Activated CD8-positive, alpha-beta memory T cell treated with anti-CD3 and anti-CD28 coated beads for 24 hours (primary cell): ENCODE measurements around the gene GPHN.

Experiments used
- DNase-seq: peaks from one replicate; pipeline ENCODE4 v3.0.0-alpha.2; 2020

Gene GPHN

DNA sequence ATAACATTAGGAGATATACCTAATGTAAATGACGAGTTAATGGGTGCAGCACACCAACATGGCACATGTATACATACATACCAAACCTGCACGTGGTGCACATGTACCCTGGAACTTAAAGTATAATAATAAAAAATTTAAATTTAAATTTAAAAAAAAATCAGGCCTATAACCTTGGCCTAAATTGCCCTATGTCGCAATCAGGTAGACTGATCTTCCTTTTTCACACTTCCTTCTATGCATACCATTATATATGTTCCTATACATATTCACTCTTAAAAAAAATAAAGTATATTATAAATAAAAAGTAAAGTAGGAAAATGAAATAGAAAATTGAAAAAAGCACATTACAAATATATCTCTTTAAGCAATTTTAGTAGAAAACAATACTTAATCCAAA is 563.6 kb downstream of the GPHN start:
- DNase-seq, result no peak

DNA sequence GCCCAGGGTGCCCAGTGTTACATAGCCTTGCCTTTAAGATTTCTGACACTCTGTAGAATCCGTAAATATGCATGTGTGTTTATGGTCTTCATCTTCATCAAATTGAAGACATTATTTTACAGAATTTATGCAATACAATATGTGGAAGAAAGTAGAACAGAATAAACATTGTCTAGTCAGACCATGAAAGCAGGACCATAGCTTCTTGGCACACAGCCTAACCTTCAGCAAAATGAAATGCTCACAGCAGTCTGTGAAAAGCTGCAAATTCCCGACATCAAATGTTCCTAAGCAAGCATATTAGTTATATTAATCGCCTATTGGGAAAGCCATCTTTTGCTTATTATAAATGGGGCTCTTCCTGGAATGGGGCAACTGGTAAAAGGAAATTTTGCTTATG is 570.0 kb downstream of the GPHN start:
- no peak for DNase-seq

DNA sequence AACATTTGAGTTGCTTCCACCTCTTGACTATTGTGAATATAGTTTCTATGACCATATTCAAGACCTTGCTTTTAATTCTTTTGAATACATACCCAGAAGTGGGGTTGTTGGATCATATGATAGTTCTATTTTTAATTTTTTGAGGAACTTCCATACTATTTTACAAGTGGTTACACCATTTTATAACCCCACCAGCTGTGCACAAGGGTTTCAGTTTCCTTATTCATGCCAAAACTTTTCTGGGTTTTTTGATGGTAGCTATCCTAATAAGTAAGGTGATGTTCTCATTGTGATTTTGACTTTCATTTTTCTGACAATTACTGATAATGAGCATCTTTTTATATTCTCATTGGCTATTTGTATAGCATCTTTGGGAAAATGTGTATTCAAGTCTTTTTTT is 571.9 kb downstream of the GPHN start:
- no peak for DNase-seq

DNA sequence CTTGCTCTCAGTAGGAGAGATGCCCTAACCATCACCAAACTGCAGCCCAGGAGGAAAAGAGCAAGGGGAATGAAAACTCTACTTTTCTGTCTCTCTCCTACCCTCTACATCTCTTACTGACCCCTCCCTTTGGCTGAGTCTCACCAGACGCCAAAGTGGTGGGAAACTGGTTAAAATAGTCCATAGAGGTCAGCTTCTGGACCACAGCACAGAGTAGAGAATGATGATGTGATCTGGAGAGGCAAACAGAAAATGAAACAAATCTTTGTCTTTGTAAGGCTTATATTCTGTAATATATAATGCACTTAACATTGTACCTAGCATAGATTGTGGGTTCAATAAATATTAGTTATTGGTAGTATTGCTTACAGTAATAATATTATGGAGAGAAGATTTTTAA is 600.3 kb downstream of the GPHN start:
- no peak for DNase-seq

DNA sequence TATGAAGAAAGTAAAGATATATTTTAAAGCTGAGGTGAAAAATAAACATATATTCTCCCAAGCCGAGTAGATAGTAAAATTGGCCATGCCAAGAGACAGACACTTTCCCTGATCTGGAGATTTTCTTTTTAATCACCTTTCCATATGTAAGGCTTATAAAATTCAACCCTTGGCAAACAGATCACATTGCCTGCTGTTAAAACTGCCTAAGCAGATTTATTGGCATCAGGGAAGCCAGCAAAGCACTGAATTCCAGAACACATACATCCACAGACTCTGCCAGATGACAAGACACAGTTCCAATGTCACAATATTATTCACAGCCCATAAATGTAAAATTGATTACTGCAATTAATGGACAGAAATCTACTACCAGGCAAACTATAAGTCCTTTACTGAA is 603.1 kb downstream of the GPHN start:
- DNase-seq, result no peak

DNA sequence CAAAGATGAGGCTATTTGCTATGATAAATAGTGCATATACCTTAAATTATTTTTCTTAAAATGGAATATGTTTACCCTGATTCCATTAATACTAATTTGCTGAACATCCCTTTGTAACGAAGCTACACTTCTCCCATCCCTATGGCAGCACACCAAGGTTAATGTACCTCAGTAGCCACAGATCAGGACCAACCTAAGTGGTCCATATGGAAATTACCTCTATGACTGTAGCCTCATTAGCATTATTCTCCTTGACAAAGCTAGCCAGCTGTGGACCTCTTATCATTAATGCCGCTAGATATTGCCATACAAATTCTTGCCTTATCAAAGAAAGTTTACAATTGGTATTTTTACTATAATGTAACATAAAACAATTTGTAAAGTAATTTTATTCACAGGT is 604.4 kb downstream of the GPHN start:
- DNase-seq, result no peak

DNA sequence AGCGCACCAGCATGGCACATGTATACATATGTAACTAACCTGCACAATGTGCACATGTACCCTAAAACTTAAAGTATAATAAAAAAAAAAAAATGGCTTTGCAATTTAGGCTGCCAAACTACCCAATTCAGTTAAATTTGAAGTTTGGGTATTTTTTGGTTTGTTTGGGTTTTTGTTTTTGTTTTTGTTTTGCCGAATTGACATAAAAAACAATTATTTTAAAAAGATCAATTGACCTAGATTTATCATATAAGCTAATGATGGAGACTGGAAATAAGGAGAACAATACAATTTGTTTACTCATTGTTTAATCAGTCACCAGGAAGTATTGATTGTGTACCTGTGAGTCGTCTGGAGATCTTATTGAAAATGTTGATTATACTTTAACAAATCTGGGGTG is 619.2 kb downstream of the GPHN start:
- no peak for DNase-seq

DNA sequence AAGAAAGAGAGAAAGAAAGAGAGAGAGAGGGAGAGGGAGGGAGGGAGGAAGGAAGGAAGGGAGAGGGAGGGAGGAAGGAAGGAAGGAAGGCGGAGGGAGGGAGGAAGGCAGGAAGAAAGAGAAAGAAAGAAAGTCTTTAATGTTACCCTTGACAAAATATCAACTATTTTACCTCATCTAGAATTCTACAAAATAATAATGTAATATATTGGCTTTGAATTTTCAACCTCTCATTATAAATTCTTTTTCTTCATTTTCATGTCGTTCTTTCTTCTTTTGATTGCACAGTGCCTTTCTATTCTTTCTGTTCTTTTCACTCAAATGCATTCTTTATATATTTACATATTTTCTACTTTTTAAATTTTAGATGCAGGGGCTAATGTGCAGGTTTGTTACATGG is 621.8 kb downstream of the GPHN start:
- DNase-seq, result no peak

DNA sequence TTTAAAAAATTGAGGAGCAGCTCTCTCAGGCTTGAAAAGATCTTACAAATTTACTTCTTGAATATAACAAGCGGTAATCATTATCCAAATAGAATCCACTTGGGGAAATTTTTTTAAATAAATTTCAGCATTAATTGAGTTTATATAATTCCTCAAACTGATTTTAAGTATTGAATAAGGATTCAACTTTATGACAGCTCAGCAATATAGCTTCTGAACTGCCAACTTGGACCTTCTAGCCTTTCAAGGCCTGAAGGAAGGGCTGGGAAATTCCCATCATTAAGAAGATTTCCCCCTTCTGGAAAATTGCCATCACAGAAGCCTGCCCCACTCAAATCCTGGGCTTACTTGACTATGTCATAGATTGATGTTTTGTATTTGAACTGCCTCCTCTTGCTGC is 623.7 kb downstream of the GPHN start:
- no peak for DNase-seq

DNA sequence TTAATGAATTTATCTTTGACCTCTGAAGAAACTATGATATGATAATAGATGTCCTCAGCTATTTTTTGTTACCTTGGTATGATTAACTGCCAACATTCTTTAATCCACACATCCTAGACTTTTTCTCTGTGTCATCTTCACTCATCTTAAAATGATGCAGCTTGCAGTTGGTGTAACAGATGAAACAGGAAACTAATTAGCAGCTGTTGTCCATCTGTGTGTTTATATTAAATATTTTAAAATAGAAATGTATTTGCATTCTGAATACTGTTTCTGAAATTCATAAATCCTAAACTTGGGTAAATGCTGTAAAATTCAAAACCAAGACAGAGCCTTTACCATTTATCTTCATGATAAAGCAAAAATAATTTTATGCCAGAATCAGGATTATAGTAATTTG is 625.2 kb downstream of the GPHN start:
- no peak for DNase-seq

DNA sequence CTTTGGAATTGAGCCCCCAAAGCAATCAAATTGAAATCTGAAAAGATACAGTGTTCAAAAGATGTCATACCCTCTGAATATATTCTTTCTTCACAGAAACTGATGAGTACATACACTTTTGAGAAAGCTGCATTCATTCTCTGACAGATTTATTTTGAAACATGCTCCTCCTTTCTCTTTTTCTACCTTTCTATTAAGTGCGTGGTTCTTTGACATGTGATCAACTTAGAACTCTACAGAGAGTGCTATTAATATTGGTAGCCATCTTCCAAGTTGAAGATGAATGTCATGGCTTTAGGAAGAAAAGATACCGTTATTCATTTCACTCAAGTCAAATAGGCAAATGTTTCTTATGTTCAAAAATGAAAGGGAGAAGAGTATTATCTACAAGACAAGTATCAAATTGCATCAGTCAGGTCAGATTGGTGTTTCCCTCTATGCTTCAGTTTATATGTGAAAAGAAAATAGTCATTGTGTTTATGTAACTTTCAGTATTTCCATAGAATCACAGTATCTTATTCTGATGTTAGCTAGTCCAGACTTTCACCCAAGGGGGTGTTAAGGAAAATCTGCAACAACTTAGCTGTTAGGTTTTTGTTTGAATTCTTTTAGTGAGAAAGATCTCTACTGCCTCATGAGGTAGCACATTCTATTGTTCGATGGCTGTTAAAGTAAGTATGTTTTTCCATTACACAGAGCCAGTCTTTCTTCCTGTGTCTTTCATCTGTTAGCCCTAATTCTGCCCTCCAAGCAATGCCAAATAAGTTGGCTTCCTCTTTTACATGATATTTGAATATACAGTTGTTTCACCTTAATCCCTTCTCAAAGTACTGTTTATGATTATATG is 625.9 kb downstream of the GPHN start:
- no peak for DNase-seq

DNA sequence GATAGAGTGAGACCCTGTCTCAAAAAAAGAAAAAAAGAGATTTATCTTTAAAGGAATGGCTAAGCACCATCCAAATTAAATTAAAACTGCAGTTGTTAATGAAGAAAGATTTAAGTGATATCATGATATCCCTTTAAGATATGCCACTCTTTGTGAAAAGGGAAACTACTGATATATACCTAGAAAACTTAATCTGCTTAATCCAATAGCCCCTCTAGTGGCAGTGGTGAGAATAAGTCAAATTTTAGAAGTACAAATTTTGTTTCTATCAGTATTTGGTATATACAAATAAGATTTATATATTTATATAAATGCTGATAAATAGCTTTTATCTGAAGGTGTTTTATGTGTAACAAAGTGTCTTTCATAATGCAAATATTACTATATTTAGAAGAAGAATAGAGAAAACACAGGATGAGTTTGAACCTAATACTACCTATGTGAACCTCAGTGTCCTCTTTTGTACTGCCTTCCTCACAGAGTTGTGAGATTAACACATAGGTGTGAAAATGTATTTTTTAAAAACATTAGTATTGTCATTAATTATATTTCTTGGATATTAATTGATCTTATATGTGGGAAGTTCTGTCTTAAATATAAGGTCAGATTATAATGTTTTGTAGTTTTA is 629.9 kb downstream of the GPHN start:
- DNase-seq, result no peak

DNA sequence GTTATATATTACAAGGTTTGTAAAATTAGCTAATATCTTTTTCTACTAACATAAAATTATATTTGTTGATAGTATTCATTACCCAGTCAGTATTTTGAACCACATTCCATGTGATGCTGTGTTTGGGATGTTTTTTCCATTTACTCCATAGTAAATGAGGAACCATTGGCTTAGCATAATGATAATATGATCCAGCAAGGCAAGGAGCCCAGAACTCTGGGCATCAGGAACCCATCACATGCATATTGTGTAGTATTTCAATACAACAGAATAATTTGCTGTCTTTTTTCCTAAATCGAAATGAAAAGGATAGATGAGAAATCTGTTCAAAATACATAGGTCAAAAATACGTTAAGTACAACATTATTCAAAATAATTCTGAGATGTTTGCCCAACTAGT is 632.6 kb downstream of the GPHN start:
- DNase-seq, result no peak

DNA sequence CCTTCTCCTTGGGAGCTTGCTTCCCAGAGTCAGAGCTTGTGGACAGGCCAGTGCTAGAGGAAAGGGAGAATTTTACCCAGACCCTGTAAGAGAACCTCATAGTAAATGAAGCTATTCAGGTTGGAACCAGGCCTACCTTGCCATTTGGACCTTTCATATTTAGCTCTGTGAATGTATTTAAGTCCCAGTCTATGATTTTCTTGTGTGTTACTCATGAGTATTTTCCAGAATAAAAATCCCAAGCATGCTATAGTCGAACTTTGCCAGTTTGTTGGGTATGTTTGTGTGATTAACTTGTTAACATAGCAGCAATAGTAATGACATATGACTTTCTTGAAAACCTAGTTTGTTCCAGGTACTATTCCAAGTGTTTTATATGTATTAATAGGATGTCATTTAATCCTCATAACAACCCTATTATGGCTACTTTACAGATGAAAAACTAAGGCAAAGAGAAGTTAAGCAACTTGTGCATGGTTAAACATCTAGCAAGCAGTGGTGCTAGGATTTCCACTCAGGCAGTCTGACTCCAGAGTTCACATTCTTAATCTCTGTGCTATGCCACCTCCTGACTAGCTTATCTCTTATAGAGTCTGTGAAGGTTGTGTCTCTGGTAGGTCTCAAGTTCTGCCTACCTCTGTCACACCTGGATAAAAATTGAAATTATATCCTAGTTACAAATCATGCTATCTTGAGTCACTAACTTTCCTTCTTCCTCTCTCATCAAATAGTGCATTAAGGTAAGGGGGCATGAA is 633.4 kb downstream of the GPHN start:
- DNase-seq, result no peak

DNA sequence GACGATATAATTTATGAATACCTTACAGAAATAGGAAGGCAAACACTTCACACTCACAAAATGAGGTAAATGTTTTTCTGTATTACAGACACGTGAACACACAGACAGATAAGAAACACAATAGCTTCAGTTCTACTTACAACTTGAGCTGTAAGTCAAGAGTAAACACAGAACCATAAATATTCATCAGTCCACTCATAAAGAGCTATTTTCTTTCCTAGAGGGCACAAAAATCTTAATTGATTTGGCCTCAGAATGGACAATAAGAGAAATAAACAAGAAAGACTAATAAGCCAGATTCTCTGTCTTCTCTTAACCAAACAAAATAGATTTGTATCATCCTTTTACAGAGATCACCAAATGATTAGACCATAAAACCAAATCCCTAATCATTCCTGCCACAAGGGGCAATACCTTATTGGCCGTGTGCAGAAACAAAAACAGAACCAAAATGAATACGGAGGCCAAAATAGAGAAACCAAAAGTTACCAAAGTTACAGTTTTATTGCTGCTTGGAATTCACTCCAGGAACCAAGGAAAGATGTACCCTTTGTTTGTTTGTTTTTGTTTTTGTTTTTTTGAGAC is 643.2 kb downstream of the GPHN start:
- no peak for DNase-seq

DNA sequence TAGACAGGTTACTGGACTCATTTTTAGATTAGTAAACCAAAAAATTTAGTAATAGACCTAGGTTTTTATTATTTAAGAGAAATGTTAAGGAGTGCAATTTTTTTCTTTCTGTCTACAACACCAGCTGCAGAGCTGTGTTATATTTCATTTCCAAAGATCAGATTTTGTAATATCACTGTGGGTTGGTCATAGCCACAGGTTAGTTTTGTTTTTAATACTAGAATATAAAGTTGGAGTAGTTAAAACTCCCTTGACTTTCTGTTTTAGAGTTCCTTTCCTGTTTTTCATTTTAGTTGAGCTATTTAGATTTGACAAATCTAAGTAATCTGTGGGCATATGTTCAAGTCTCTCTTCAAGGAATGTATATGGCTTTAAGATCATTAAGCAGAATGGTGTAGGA is 650.6 kb downstream of the GPHN start:
- DNase-seq, result no peak

DNA sequence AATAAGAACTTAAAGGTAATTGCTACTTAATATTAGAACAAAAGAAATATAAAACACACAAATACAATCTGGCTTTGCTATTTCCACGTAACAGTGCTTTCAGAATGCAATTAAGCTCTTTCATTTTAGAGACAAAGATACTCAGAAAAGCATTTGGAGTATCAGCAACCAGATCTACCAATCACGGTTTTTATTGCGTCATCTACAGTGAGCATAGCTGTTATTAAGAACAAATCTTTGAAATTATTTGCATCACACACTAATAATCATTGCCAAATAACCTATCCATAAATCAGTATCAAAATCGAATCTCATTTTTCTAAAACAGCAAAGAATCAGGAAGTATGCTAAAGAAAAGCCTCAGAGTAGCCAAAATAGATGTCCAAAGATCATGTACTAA is 654.4 kb downstream of the GPHN start:
- DNase-seq, result no peak

DNA sequence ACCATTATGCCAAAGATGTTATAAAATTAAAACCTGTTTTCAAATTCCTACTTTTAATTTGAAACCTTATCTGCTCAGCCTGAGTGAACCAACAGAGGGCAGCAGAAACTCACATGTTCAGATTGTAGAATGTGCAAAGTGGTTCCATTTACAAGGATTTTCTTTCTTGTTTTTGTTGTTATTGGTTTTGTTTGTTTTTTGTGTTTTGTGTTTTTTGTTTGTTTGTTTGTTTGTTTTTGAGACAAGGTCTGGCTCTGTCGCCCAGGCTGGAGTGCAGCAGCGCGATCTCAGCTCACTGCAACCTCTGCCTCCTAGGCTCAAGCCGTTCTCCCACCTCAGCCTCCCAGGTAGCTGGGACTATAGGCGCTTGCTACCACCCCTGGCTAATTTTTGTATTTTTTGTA is 658.5 kb downstream of the GPHN start:
- no peak for DNase-seq

DNA sequence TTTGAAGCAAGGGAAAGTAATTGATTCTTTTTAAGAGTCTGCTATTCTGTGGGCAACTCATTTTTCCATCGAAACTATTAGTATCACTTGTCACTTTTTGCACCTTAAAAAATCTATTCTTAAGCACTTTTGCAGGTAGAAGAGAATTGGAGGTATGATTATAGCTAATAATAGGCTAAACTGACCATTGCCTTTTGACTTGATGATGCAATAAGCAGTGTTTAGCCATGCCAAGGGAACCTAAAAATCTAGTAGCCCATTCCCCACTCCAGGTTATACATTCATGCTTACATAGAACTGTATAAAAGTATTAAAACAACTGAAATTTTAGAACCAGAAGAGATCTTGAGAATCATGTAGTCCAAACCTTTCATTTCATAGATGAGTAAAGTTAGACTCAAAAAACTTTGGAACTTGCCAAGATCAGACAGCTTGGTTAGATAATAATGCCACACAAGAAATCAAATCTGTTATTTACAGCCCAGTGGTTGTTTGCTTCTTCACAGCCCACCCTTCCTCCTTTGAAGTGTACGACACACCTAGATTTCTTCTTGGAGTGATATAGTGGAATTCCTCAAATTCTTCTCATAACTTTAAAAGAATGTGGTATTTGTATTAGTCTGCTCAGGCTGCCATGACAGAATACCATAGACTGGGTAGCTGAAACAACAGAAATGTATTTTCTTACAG is 659.6 kb downstream of the GPHN start:
- no peak for DNase-seq

DNA sequence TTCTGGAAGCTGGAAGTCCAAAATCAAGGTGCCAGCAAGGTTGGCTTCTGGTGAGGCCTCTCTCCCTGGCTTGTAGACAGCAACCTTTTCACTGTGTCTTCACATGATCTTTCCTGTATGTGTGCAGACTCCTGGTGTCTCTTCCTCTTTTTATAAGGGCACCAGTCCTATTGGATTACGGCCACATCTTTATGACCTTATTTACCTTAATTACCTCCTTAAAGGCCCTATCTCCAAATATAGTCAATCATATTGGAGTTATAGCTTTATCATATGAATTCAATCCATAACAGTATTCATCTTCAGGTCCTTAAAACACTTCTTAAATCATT is 660.1 kb downstream of the GPHN start:
- no peak for DNase-seq

DNA sequence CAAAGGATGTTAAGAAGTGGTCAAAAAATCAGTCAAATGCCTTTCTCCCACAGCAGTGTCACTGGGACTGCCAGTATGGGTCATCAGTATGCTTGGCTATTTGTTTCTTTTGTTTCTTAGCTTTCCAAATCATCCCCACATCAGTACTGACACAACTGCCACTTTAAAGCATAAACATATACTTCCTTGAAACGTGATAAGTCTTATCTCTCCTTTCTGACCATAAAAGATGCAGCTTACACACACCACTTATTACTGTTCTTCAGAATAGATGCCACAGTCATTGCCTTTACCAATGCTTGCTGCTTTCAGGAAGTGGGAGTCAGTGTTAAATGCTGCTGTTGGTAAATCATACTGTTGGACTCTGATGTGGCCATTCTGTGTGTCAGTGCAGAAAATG is 662.7 kb downstream of the GPHN start:
- DNase-seq, result no peak

DNA sequence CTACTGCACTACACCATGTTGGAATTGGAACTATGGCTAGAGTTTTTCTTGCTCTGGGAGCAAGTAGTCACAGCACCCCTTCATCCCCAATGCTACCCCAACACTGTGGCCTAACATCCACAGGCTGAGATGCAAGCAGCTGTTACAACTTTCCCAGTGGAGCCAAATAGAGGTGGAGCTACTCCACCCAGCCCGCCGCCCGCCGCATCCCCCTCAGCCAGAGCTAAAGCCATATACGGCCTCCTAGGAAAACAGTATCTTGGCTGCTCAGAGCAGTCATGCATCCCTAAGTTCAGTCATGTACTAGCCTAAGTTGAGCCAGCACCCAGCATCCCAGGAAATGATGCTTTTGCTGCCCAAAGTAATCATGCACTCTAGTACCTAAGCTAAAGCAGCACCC is 664.1 kb downstream of the GPHN start:
- no peak for DNase-seq

DNA sequence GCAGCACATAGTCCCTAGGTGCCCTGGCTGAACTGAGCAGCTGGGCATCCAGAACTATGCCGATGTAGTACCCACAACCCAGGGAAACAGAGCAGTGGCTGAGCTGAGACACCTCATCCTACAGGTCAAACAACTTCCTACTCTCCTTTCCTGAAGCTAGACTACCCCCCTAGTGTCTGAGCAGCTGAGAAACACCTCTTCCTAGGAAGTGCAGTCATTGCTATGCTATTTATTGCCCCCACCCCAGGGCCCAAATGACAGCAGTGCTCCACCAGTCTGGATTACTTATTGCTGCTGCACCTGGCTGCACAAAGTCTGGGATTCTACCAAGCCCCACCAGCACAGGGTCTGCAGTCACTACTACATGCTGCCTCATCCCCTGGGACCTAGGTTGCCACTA is 664.6 kb downstream of the GPHN start:
- DNase-seq, result no peak
